Calu3 (cell line): ENCODE measurements around the gene LHFPL4. TPM values are rescaled to one million over a fixed set of nuclear protein-coding genes. Genes with fewer than 3 reads are reported as not detected.

Experiments
- BruUV-seq: library from RNA; stranded (reverse); fragments of 400-500 nt; replicated peaks from 2 replicates; lab custom pipeline; 2021; lab: Mats Ljungman, UMichigan
- CTCF ChIA-PET: fragments of 300-600 bp; sonication (Branson Sonifier 250); formaldehyde crosslinking; loops from one replicate; lab custom pipeline; 2022; ENCODE audit warnings: antibody characterized with exemption; lab: Charles Lee
- DNase-seq: peaks from one replicate; pipeline ENCODE4 v3.0.0; 2022
- H3K27ac Mint-ChIP-seq: one replicate; pipeline ENCODE4 v1.8.0; 2022; ENCODE audit warnings: mixed read lengths; ENCODE audit not compliant: unreplicated experiment
- H3K27me3 Mint-ChIP-seq: one replicate; pipeline ENCODE4 v1.8.0; 2022; ENCODE audit warnings: mixed read lengths; ENCODE audit not compliant: unreplicated experiment
- H3K36me3 Mint-ChIP-seq: one replicate; pipeline ENCODE4 v1.8.0; 2022; ENCODE audit warnings: mild to moderate bottlenecking, moderate library complexity, mixed read lengths; ENCODE audit not compliant: insufficient read depth, unreplicated experiment
- H3K4me1 Mint-ChIP-seq: one replicate; pipeline ENCODE4 v1.8.0; 2022; ENCODE audit warnings: mild to moderate bottlenecking, low read depth, mixed read lengths; ENCODE audit not compliant: unreplicated experiment
- H3K4me3 Mint-ChIP-seq: one replicate; pipeline ENCODE4 v1.8.0; 2022; ENCODE audit warnings: mild to moderate bottlenecking, low read depth, moderate library complexity, mixed read lengths; ENCODE audit not compliant: unreplicated experiment
- H3K9me3 Mint-ChIP-seq: one replicate; pipeline ENCODE4 v1.8.0; 2022; ENCODE audit warnings: low read depth, mixed read lengths; ENCODE audit not compliant: unreplicated experiment
- intact Hi-C: fragments of 100-400 bp; cut with micrococcal nuclease; formaldehyde crosslinking; loops from one replicate; pipeline ENCODE4 v1.10.0; 2022; ENCODE audit not compliant: unreplicated experiment
- total RNA-seq: library from RNA; stranded (reverse); gene quantifications from 2 replicates; pipeline ENCODE4 v1.2.3, GENCODE V29; 2022
- TF ChIP-seq, protein P1 (sequence below): fragments of 200-600 bp; IDR thresholded peaks from one replicate; pipeline ENCODE4 v1.8.0; 2022; ENCODE audit warnings: antibody characterized with exemption; ENCODE audit not compliant: unreplicated experiment

Gene LHFPL4
- total RNA-seq, 1 experiment from 2014 or later, result not detected

DNA sequence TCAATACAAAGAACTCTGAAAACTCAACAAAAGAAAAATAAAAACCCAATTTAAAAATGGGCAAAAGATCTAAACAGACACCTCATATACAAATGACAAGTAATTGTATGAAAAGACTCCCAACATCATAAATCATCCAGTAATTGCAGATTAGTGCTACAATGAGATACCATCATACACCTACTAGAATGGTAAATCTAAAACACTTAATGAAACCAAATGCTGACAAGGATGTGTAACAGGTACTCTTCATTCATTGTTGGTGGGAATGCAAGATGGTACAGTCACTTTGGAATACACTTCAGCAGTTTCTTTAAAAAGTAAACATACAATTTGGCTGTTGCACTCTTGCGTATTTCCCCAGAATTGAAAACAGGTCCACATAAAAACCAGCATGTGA lies 68.4 kb downstream of the LHFPL4 start:
- intact Hi-C loops, result no loop called here
- CTCF ChIA-PET, result no interaction called here
- Mint-ChIP-seq H3K4me3 (no peak overlapping the region), H3K9me3 (peaks cover 3% of the 10 kb centered on the region), H3K4me1 (no peaks in the 10 kb centered on the region), H3K27ac (no peak overlapping the region), H3K27me3 (no peaks in the 10 kb centered on the region), H3K36me3 (peaks cover 25% of the 10 kb centered on the region)
- DNase-seq, result no peak
- no TSS peak for BruUV-seq
- TF ChIP-seq, protein P1, sequence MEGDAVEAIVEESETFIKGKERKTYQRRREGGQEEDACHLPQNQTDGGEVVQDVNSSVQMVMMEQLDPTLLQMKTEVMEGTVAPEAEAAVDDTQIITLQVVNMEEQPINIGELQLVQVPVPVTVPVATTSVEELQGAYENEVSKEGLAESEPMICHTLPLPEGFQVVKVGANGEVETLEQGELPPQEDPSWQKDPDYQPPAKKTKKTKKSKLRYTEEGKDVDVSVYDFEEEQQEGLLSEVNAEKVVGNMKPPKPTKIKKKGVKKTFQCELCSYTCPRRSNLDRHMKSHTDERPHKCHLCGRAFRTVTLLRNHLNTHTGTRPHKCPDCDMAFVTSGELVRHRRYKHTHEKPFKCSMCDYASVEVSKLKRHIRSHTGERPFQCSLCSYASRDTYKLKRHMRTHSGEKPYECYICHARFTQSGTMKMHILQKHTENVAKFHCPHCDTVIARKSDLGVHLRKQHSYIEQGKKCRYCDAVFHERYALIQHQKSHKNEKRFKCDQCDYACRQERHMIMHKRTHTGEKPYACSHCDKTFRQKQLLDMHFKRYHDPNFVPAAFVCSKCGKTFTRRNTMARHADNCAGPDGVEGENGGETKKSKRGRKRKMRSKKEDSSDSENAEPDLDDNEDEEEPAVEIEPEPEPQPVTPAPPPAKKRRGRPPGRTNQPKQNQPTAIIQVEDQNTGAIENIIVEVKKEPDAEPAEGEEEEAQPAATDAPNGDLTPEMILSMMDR, result no peak

DNA sequence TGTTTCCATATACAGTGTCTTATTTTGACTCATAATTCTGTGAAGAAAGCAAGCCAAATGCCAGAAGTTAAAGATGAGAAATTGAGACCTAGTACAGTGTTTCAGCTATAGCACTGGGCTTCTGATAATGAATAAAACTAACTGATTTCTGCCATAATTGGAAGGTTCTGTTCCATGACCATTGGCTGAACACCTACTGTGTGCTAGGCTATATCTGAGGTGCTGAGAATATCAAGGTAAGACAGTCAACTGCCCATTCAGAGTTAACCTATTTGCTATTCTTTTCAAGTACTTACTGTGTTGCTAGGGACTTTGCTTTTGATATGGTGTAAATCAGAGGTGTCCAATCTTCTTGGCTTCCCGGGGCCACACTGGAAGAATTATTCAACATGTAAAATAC lies 73.4 kb downstream of the LHFPL4 start:
- H3K27me3 Mint-ChIP-seq, result no peaks in the 10 kb centered on the region
- intact Hi-C loops, result no loop called here
- H3K9me3 Mint-ChIP-seq, result no peaks in the 10 kb centered on the region
- peaks cover 54% of the 10 kb centered on the region for H3K36me3 Mint-ChIP-seq
- no peak overlapping the region for H3K27ac Mint-ChIP-seq
- no peak overlapping the region for H3K4me3 Mint-ChIP-seq
- TF ChIP-seq, protein P1, result no peak
- BruUV-seq, result no TSS peak
- CTCF ChIA-PET, result no interaction called here
- no peaks in the 10 kb centered on the region for H3K4me1 Mint-ChIP-seq
- no peak for DNase-seq

DNA sequence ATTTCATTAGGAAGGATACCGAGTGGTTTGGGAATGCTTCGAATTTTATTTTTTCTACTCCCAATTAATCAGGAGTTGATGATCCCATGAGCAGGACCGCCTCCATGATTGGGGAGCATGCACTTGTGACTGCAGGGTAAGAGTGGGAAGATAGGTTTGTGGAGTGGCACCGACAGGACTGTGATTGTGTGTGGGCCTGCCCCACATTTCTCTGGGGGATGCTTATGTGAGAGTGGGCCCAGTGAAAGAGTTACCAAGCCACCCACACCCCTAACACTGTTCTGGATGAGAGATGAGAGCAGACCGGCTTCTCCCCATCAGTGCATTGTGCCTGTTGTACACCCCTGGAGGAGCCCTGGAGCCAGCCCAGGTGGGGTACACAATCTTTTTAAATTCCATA lies 76.7 kb downstream of the LHFPL4 start:
- intact Hi-C loops, result no loop called here
- Mint-ChIP-seq H3K9me3 (no peaks in the 10 kb centered on the region), H3K4me3 (no peak overlapping the region), H3K36me3 (peaks cover 72% of the 10 kb centered on the region), H3K27me3 (no peaks in the 10 kb centered on the region), H3K27ac (peak overlapping the region; percentile 54), H3K4me1 (no peaks in the 10 kb centered on the region)
- TF ChIP-seq, protein P1, result no peak
- TSS peak; percentile 12 for BruUV-seq
- CTCF ChIA-PET, result interaction anchor here (0.6 to 0.7 kb wide), 2 partner anchors 10 to 761 kb away, joined by 3 read pairs; no protein-coding TSS in a partner anchor
- no peak for DNase-seq

DNA sequence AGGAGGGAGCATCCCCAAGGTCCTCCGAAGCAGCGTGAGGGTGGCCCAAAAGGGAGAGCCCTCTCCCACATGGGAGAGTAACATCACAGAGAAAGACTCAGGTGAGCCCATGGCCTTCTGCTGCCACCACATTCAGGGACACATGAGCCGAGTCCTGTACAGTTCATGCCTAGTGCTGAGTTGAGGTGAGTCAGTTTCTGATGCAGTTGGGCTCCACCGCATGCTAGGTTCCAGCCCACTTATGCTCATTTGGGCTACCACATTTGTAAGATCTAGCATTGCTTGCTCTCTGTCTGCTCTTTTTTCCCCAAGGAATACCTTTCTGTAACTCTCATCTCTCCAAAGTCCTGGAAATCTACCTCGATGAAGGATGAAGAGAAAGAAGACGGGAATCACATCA lies 79.1 kb downstream of the LHFPL4 start:
- no peaks in the 10 kb centered on the region for H3K9me3 Mint-ChIP-seq
- peaks cover 92% of the 10 kb centered on the region for H3K36me3 Mint-ChIP-seq
- no peaks in the 10 kb centered on the region for H3K4me1 Mint-ChIP-seq
- CTCF ChIA-PET, result no interaction called here
- H3K4me3 Mint-ChIP-seq, result no peak overlapping the region
- no peak for DNase-seq
- BruUV-seq, result no TSS peak
- no peaks in the 10 kb centered on the region for H3K27me3 Mint-ChIP-seq
- H3K27ac Mint-ChIP-seq, result no peak overlapping the region
- TF ChIP-seq, protein P1, result no peak
- intact Hi-C loops, result no loop called here
